HG02938 (cell line): Measurements from ENCODE around the gene KRT33B.
"Not testable (repeated sequence)": the region's sequence is repeated elsewhere in the genome, so short reads cannot be mapped to it uniquely, and the experiment has no call there.

Source experiments
- ATAC-seq: cut with Tn5 transposase; IDR thresholded peaks from one replicate; pipeline ENCODE4 v1.9.1; 2021; ENCODE audit warnings: mild to moderate bottlenecking, moderate library complexity; ENCODE audit not compliant: unreplicated experiment

KRT33B gene

GRCh38 chr17:41350381-41350878 is 19.2 kb downstream of the KRT33B start, which contains the start of gene KRT33A:
Gene KRT33A, minus strand, starts transcription at chr17:41350828. Its CDS starts 61 bp downstream, at chr17:41350767.
- not testable (repeated sequence) for ATAC-seq

- no peak for ATAC-seq
Observed at GRCh38 chr17:41347869-41348760, 21.5 kb downstream of the KRT33B start.

GRCh38 chr17:41346421-41346820 is 23.2 kb downstream of the KRT33B start:
- not testable (repeated sequence) for ATAC-seq

DNA sequence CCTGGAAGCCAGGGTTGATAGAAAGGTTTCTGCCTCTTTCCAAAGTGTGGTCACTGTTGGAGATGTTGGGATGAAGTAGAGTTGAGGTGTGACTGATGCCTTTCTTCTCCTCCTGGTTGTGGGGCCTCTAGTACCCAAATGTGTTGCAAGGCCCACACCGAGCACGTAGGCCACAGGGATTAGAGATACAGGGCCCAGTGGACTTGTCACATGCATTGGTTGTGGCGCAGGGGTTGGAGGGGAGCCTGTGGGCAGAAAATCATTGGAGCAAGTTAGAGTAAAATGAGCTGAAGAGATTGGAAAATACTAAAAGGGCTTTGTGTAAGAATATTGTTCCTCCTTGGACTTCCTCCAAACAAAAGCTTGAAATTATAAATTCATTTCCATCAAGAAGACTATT is 23.6 kb downstream of the KRT33B start:
- ATAC-seq: no peak

GRCh38 chr17:41343029-41343428 is 26.6 kb downstream of the KRT33B start:
- no peak for ATAC-seq

DNA sequence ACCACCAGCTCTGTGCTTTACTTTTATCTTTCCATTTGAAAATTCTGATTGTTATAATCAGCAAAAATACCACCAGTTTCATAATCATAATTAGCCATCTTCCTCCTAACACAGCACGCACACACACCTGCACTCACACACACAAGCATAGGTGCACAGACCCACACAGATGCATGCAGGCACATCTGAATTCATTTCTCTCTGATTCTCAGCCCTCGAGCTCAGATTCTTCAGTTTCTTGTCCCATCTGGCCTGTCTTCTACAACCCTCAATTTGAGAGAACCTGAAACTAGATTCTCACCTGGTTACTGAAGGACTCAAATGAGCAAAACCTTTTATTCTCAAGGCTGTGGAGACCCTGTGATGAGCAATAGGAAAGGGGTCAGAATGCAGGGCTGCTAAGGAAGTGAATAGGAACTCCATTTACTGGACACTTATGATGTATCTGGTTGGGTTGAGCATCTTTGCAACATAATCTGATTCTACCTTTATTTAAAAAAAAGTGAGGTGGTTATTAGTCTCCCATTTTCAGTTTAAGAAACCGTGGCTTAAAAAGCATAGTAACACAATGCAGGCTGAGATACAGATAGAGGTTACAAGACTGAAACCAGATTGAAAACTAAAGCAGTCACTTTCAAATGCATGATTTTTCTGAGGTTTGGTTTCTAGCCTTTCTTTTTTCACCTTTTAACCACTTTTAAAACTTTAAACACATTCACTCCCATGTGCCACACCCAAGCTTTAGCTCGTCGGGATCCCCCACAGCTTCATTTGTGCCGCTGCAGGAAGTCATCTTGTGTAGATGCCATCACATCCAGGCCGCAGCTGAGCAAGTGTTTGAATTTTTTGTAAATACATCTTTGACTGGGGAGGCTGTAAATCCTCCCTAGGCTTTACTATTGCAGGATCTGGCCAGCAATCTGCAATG is 28.4 kb downstream of the KRT33B start:
- ATAC-seq: no peak

- ATAC-seq: no peak
Observed at GRCh38 chr17:41340494-41340893, 29.1 kb downstream of the KRT33B start.

GRCh38 chr17:41339571-41340172 is 29.9 kb downstream of the KRT33B start:
- no peak for ATAC-seq

- no peak for ATAC-seq
Observed at GRCh38 chr17:41338961-41339485, 30.6 kb downstream of the KRT33B start.

GRCh38 chr17:41335747-41336146 is 33.9 kb downstream of the KRT33B start:
- ATAC-seq: no peak

- no peak for ATAC-seq
Observed at GRCh38 chr17:41334385-41335305, 35.0 kb downstream of the KRT33B start.

- ATAC-seq: no peak
Observed at GRCh38 chr17:41333836-41334235, 35.8 kb downstream of the KRT33B start.

GRCh38 chr17:41333098-41333497 is 36.5 kb downstream of the KRT33B start:
- no peak for ATAC-seq

GRCh38 chr17:41332239-41332638 is 37.4 kb downstream of the KRT33B start:
- ATAC-seq: no peak

- no peak for ATAC-seq
Observed at GRCh38 chr17:41331606-41332005, 38.0 kb downstream of the KRT33B start.

GRCh38 chr17:41329279-41329948 is 40.2 kb downstream of the KRT33B start:
- no peak for ATAC-seq

- ATAC-seq: no peak
Observed at GRCh38 chr17:41328207-41328606, 41.4 kb downstream of the KRT33B start.

DNA sequence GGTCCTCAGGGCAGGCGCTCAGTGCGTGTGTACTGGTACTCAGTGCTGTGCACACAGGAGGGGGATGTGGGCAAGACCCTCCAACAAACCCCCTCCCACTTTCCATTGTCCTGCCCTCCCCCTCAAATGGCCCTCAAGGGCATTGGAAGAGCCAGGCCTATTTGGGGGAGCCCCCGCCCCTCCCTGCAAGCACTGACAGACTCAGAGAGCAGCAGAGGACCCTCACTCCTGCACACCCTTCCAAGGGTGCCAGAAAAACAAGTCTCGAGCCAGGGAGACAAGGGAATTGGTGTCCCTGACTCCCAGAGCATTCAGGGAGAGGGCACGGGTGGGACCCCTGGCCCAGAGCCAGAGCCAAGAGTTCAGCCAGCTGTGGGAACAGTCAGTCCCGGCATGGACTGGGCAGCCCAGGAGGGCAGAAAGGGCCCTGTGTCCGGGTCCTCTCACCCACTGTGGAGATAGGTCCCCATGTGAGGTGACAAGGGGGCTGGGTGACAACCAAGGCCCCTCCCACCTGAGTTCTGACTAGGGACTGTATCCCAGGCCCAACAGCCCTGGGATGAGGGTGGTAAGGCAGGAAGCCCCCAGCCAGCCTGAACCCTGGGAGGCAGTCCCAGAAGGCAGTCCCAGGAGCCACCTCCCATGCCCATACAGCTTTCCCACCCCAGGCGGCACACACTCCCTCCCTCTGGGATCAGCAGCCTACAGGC is 42.0 kb downstream of the KRT33B start:
- ATAC-seq: no peak
